ENCODE measurements around the gene XRCC1. TPM values are rescaled to one million over a fixed set of nuclear protein-coding genes. Genes with fewer than 3 reads are reported as not detected.
"Not testable (repeated sequence)": the region's sequence is repeated elsewhere in the genome, so short reads cannot be mapped to it uniquely, and the experiment has no call there.

The XRCC1 gene
- total and polyA plus RNA-seq, 2 donors: 23.2 to 28.2 TPM

GRCh38 chr19:43605875-43606568 lies 30.7 kb upstream of the XRCC1 start:
- Histone ChIP-seq H3K4me1 (ENCODE audit: control insufficient read depth in 2 of 2, insufficient read depth in 2 of 2, low read length in 2 of 2) (peaks cover 0 to 4% of the 10 kb centered on the region in 2 donors), H3K27me3 (ENCODE audit: control insufficient read depth in 2 of 2, insufficient read depth in 1 of 2, low read length in 1 of 2) (no peaks in the 10 kb centered on the region), H3K4me3 (ENCODE audit: low read length in 2 of 2) (no peak overlapping the region), H3K9me3 (ENCODE audit: control insufficient read depth in 2 of 2, insufficient read depth in 1 of 2, low read length in 1 of 2) (no peaks in the 10 kb centered on the region), H3K27ac (ENCODE audit: low read depth in 1 of 2, low read length in 1 of 2) (peak overlapping the region in 1 of 2 donors; percentile 36), H3K36me3 (ENCODE audit: control insufficient read depth in 2 of 2, insufficient read depth in 2 of 2, low read length in 1 of 2) (peaks cover 33 to 47% of the 10 kb centered on the region in 2 donors)
- WGBS: 88% methylated on average over 7 of the region's 7 CpGs
- no peak for DNase-seq (ENCODE audit: low read depth in 6 of 9, low spot score in 9 of 9)

DNA sequence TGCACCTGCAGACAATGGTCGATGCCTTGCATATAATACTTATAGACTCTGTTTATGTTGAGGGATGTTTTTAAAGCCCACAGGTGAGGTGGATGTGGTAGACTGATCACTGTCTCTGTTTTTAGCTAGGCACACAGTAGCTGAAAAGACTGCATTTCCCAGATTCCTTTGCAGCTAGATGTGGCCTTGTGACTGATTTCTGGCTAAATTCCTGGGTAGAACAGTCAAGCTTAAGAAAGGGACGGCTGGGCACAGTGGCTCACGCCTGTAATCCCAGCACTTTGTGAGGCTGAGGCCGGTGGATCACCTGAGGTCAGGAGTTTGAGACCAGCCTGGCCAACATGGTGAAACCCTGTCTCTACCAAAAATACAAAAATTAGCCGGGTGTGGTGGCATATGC lies 25.0 kb upstream of the XRCC1 start:
- H3K27ac ChIP-seq (ENCODE audit: low read depth in 1 of 2, low read length in 1 of 2); DNase-seq (ENCODE audit: low read depth in 6 of 9, low spot score in 9 of 9); H3K4me3 ChIP-seq (ENCODE audit: low read length in 2 of 2); H3K9me3 ChIP-seq (ENCODE audit: control insufficient read depth in 2 of 2, insufficient read depth in 1 of 2, low read length in 1 of 2); H3K27me3 ChIP-seq (ENCODE audit: control insufficient read depth in 2 of 2, insufficient read depth in 1 of 2, low read length in 1 of 2): not testable (repeated sequence)
- peaks cover 33 to 41% of the 10 kb centered on the region in 2 donors for H3K36me3 ChIP-seq (ENCODE audit: control insufficient read depth in 2 of 2, insufficient read depth in 2 of 2, low read length in 1 of 2)
- 99% methylated on average over 5 of the region's 5 CpGs for WGBS
- H3K4me1 ChIP-seq (ENCODE audit: control insufficient read depth in 2 of 2, insufficient read depth in 2 of 2, low read length in 2 of 2): peaks cover 6 to 20% of the 10 kb centered on the region in 2 donors

DNA sequence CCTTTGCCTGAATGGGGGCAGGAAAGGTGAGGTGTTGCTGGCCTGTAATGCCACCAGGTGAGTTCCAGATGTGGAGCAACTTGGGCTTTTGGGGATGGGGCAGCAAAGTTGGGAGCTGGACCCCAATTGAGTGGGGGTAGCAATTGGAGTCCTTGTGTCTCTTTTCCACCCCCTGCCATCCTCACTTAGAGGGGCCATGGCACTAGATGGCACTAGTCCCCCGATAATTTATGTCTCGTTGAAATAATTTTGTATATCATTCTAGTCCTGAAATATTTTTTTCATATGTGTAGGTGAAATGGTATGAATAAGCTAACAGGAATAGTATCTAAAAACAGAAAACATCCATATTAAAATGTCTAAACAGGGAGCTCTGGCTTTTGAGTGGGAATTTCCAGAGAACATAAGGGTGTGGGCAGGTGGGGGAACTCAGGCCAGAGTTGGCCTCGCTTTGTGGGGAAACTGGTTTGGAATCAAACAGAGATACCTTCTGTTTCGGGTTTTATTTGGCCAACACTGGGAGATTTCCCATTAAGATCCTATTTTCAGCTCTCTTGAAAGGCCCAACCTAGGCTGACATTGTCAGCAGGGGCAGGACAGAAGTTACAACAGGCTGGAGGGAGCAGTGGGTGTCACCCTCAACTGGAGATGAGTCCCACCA lies 24.4 kb upstream of the XRCC1 start:
- Histone ChIP-seq H3K27ac (ENCODE audit: low read depth in 1 of 2, low read length in 1 of 2) (no peak overlapping the region), H3K36me3 (ENCODE audit: control insufficient read depth in 2 of 2, insufficient read depth in 2 of 2, low read length in 1 of 2) (peaks cover 33 to 41% of the 10 kb centered on the region in 2 donors), H3K4me3 (ENCODE audit: low read length in 2 of 2) (no peak overlapping the region), H3K4me1 (ENCODE audit: control insufficient read depth in 2 of 2, insufficient read depth in 2 of 2, low read length in 2 of 2) (peaks cover 8 to 25% of the 10 kb centered on the region in 2 donors), H3K9me3 (ENCODE audit: control insufficient read depth in 2 of 2, insufficient read depth in 1 of 2, low read length in 1 of 2) (no peaks in the 10 kb centered on the region), H3K27me3 (ENCODE audit: control insufficient read depth in 2 of 2, insufficient read depth in 1 of 2, low read length in 1 of 2) (no peaks in the 10 kb centered on the region)
- WGBS: 98% methylated on average over 4 of the region's 4 CpGs
- DNase-seq (ENCODE audit: low read depth in 6 of 9, low spot score in 9 of 9): no peak

DNA sequence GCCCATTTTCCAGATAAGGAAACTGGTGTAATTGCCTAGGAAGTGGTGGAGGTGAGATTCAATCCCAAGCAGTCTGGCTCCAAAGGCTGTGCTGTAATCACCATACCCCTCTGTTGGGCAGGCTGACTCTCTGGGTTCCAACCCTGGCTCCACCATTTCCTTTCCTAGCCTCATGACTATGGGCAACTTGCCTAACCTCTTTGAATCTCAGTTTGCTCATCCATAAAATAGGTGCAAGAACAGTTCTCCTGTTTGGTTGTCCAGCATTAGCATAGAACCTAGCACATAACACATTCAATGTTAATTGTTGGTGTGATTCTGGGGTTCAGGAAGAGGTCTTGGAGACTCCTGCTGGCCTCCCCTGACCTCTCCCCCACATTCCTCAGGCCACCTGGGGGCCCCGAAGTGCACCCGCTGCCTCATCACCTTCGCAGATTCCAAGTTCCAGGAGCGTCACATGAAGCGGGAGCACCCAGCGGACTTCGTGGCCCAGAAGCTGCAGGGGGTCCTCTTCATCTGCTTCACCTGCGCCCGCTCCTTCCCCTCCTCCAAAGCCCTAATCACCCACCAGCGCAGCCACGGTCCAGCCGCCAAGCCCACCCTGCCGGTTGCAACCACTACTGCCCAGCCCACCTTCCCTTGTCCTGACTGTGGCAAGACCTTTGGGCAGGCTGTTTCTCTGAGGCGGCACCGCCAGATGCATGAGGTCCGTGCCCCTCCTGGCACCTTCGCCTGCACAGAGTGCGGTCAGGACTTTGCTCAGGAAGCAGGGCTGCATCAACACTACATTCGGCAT lies 23.3 kb upstream of the XRCC1 start:
- Histone ChIP-seq H3K4me1 (ENCODE audit: control insufficient read depth in 2 of 2, insufficient read depth in 2 of 2, low read length in 2 of 2) (peaks cover 14 to 35% of the 10 kb centered on the region in 2 donors), H3K9me3 (ENCODE audit: control insufficient read depth in 2 of 2, insufficient read depth in 1 of 2, low read length in 1 of 2) (no peaks in the 10 kb centered on the region), H3K27me3 (ENCODE audit: control insufficient read depth in 2 of 2, insufficient read depth in 1 of 2, low read length in 1 of 2) (no peaks in the 10 kb centered on the region), H3K4me3 (ENCODE audit: low read length in 2 of 2) (no peak overlapping the region), H3K36me3 (ENCODE audit: control insufficient read depth in 2 of 2, insufficient read depth in 2 of 2, low read length in 1 of 2) (peaks cover 38 to 46% of the 10 kb centered on the region in 2 donors), H3K27ac (ENCODE audit: low read depth in 1 of 2, low read length in 1 of 2) (no peak overlapping the region)
- WGBS: 98% methylated on average over 19 of the region's 19 CpGs
- DNase-seq (ENCODE audit: low read depth in 6 of 9, low spot score in 9 of 9): no peak

- no peak for DNase-seq (ENCODE audit: low read depth in 6 of 9, low spot score in 9 of 9)
- no peaks in the 10 kb centered on the region for H3K27me3 ChIP-seq (ENCODE audit: control insufficient read depth in 2 of 2, insufficient read depth in 1 of 2, low read length in 1 of 2)
- H3K4me1 ChIP-seq (ENCODE audit: control insufficient read depth in 2 of 2, insufficient read depth in 2 of 2, low read length in 2 of 2): peaks cover 14 to 35% of the 10 kb centered on the region in 2 donors
- H3K4me3 ChIP-seq (ENCODE audit: low read length in 2 of 2): no peak overlapping the region
- H3K27ac ChIP-seq (ENCODE audit: low read depth in 1 of 2, low read length in 1 of 2): no peak overlapping the region
- 55% methylated on average over 5 of the region's 5 CpGs for WGBS
- no peaks in the 10 kb centered on the region for H3K9me3 ChIP-seq (ENCODE audit: control insufficient read depth in 2 of 2, insufficient read depth in 1 of 2, low read length in 1 of 2)
- peaks cover 44 to 49% of the 10 kb centered on the region in 2 donors for H3K36me3 ChIP-seq (ENCODE audit: control insufficient read depth in 2 of 2, insufficient read depth in 2 of 2, low read length in 1 of 2)
Observed at GRCh38 chr19:43597876-43598275, 22.5 kb upstream of the XRCC1 start.

- Histone ChIP-seq H3K36me3 (ENCODE audit: control insufficient read depth in 2 of 2, insufficient read depth in 2 of 2, low read length in 1 of 2) (peaks cover 46 to 47% of the 10 kb centered on the region in 2 donors), H3K4me3 (ENCODE audit: low read length in 2 of 2) (peak overlapping the region; percentile 62 to 72), H3K27me3 (ENCODE audit: control insufficient read depth in 2 of 2, insufficient read depth in 1 of 2, low read length in 1 of 2) (no peaks in the 10 kb centered on the region), H3K9me3 (ENCODE audit: control insufficient read depth in 2 of 2, insufficient read depth in 1 of 2, low read length in 1 of 2) (no peaks in the 10 kb centered on the region), H3K4me1 (ENCODE audit: control insufficient read depth in 2 of 2, insufficient read depth in 2 of 2, low read length in 2 of 2) (peaks cover 14 to 35% of the 10 kb centered on the region in 2 donors), H3K27ac (ENCODE audit: low read depth in 1 of 2, low read length in 1 of 2) (peak overlapping the region in 1 of 2 donors; percentile 94)
- peak in 1 of 9 donors; percentile 31 for DNase-seq (ENCODE audit: low read depth in 6 of 9, low spot score in 9 of 9)
- 31% methylated on average over 7 of the region's 7 CpGs for WGBS
Observed at GRCh38 chr19:43596842-43597461, 21.6 kb upstream of the XRCC1 start.

DNA sequence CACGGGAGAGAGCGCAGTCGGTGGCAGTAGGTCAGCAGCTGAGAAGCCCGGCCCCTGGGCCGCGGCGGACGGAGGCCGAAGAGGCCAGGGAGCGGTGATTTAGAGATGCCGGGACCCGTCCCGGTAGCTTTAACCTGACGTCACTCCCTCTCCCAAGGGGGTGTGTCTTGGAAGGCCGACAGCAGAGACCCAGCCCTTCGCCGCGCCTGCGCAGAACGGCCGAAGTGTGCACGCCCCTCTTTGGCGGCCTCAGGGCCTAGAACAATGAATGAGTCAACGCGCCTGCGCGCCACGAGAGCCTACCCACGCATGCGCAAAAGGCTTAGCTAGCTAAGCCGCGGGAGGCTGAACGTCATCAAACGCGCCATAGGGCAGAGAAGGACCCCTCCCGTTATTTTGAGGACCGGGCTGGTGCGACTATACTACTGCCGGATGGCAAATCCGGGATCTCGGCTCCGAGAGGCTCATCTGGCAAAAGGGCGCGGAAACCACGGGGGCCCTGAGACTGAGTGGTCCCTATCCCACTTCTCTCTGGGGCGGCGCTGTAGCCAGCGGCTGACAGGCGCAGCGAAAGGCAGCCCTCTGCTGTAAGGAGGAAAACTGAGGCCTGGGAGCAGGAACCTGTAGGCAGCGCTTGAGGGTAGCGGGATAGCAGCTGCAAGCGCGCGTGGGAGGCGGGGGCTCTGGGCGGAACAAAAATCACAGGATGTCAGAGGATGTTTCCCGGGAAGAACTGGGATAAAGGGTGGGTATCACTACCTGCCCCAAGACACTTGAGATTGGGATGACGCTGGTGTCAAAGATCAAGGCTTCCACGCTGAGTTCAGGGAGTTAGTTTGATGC lies 20.9 kb upstream of the XRCC1 start, which contains the start of the genes IRGQ and ZNF576:
IRGQ (minus strand) TSS at position 136 of the 843 bp plus-strand sequence. CDS start 796 bp downstream, outside the sequence.
ZNF576 (plus strand) TSS at position 597 of the 843 bp plus-strand sequence. CDS start 514 bp downstream, outside the sequence.
- WGBS: under 1% methylated on average over 60 of the region's 60 CpGs

DNA sequence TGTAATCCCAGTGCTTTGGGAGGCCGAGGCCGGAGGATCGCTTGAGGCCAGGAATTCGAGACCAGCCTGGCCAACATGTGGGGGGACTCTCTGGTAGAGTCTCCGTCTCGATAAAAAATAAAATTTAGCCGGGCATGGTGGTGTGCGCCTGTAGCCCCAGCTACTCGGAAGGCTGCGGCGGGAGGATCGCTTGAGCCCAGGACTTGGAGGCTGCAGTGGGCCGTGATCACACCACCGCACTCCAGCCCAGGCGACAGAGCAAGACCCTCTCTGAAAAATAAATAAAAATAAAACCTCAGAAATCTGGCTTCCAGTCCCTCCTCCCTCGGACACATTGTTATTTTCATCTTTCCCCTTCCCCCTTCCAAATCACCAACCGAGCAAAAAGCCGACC lies 20.3 kb upstream of the XRCC1 start:
- whole genome bisulfite sequencing: under 1% methylated on average over 18 of the region's 18 CpGs

More for the DNA sequence above, 20.9 kb upstream of the XRCC1 start, which contains the start of the genes IRGQ and ZNF576:
- peak; percentile 99 to 100 (median 100) for DNase-seq (ENCODE audit: low read depth in 6 of 9, low spot score in 9 of 9)
- Histone ChIP-seq H3K4me1 (ENCODE audit: control insufficient read depth in 2 of 2, insufficient read depth in 2 of 2, low read length in 2 of 2) (peaks cover 14 to 35% of the 10 kb centered on the region in 2 donors), H3K4me3 (ENCODE audit: low read length in 2 of 2) (peak within 1 kb of the TSS; percentile 73 to 78), H3K9me3 (ENCODE audit: control insufficient read depth in 2 of 2, insufficient read depth in 1 of 2, low read length in 1 of 2) (no peaks in the 10 kb centered on the region), H3K27me3 (ENCODE audit: control insufficient read depth in 2 of 2, insufficient read depth in 1 of 2, low read length in 1 of 2) (no peaks in the 10 kb centered on the region), H3K36me3 (ENCODE audit: control insufficient read depth in 2 of 2, insufficient read depth in 2 of 2, low read length in 1 of 2) (peaks cover 40 to 47% of the 10 kb centered on the region in 2 donors), H3K27ac (ENCODE audit: low read depth in 1 of 2, low read length in 1 of 2) (peak within 1 kb of the TSS; percentile 94 to 98)

More for the DNA sequence above, 20.3 kb upstream of the XRCC1 start:
- H3K27me3 ChIP-seq (ENCODE audit: control insufficient read depth in 2 of 2, insufficient read depth in 1 of 2, low read length in 1 of 2): no peaks in the 10 kb centered on the region
- H3K4me1 ChIP-seq (ENCODE audit: control insufficient read depth in 2 of 2, insufficient read depth in 2 of 2, low read length in 2 of 2): peaks cover 14 to 35% of the 10 kb centered on the region in 2 donors
- no peaks in the 10 kb centered on the region for H3K9me3 ChIP-seq (ENCODE audit: control insufficient read depth in 2 of 2, insufficient read depth in 1 of 2, low read length in 1 of 2)
- peak overlapping the region; percentile 80 to 82 for H3K27ac ChIP-seq (ENCODE audit: low read depth in 1 of 2, low read length in 1 of 2)
- H3K4me3 ChIP-seq (ENCODE audit: low read length in 2 of 2): peak overlapping the region; percentile 73 to 78
- no peak for DNase-seq (ENCODE audit: low read depth in 6 of 9, low spot score in 9 of 9)
- H3K36me3 ChIP-seq (ENCODE audit: control insufficient read depth in 2 of 2, insufficient read depth in 2 of 2, low read length in 1 of 2): peaks cover 37 to 48% of the 10 kb centered on the region in 2 donors
